Measurements from ENCODE around the gene HOXB6.

Gene HOXB6

DNA sequence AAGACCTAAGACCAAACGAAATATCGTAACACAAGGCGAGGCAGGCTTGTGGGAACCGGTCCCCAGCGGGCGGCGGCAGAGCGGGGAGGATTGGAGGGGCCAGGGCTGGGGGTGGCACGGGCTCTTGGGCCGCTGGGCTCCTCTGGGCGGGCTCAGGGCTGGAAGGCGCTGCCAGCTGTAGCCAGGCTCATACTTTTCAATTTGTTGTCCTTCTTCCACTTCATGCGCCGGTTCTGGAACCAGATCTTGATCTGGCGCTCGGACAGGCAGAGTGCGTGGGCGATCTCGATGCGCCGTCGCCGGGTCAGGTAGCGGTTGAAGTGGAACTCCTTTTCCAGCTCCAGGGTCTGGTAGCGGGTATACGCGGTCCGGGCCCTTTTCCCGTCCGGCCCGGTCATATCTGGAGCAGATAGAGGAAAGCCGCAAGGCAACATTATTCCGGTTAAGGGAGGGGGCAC lies 12.7 kb downstream of the HOXB6 start:
- Histone ChIP-seq H3K27ac (ENCODE audit: extremely low read depth, low read depth, low read length) (no peak overlapping the region), H3K4me1 (ENCODE audit: control insufficient read depth, insufficient read depth, low read length) (peaks cover 38% of the 10 kb centered on the region), H3K4me3 (ENCODE audit: low read depth, low read length) (no peak overlapping the region), H3K36me3 (ENCODE audit: control insufficient read depth in 2 of 2, insufficient read depth in 1 of 2, low read length in 2 of 2) (peaks cover 5 to 43% of the 10 kb centered on the region in 2 experiments; a peak in 2 of 3 replicates), H3K9me3 (ENCODE audit: control insufficient read depth, insufficient read depth, low read depth, low read length) (no peaks in the 10 kb centered on the region)
- POLR2A ChIA-PET, result interaction anchor here (1.0 to 1.6 kb wide), 2 partner anchors 12 to 45 kb away, joined by 4 to 5 read pairs; partner anchors contain the start of gene HOXB6
- CTCF ChIA-PET, result interaction anchor here (0.5 to 6.0 kb wide), 12 partner anchors 86 to 377 kb away, joined by 3 to 52 read pairs (median 10); no protein-coding TSS in a partner anchor
- TF ChIP-seq, protein P1, sequence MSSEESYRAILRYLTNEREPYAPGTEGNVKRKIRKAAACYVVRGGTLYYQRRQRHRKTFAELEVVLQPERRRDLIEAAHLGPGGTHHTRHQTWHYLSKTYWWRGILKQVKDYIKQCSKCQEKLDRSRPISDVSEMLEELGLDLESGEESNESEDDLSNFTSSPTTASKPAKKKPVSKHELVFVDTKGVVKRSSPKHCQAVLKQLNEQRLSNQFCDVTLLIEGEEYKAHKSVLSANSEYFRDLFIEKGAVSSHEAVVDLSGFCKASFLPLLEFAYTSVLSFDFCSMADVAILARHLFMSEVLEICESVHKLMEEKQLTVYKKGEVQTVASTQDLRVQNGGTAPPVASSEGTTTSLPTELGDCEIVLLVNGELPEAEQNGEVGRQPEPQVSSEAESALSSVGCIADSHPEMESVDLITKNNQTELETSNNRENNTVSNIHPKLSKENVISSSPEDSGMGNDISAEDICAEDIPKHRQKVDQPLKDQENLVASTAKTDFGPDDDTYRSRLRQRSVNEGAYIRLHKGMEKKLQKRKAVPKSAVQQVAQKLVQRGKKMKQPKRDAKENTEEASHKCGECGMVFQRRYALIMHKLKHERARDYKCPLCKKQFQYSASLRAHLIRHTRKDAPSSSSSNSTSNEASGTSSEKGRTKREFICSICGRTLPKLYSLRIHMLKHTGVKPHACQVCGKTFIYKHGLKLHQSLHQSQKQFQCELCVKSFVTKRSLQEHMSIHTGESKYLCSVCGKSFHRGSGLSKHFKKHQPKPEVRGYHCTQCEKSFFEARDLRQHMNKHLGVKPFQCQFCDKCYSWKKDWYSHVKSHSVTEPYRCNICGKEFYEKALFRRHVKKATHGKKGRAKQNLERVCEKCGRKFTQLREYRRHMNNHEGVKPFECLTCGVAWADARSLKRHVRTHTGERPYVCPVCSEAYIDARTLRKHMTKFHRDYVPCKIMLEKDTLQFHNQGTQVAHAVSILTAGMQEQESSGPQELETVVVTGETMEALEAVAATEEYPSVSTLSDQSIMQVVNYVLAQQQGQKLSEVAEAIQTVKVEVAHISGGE (tag by site-specific recombination; conservative IDR thresholded peaks at IDR 0.05; ENCODE audit: low read depth), result peak; percentile 39; the same call in 1 of the 2 replicates
- peak; percentile 82 for TF ChIP-seq ZNF10 (tag by site-specific recombination; IDR thresholded peaks at IDR 0.05)
- TF ChIP-seq ZBTB21 (tag by site-specific recombination; IDR thresholded peaks at IDR 0.05), result no peak
- no peak for TF ChIP-seq ZNF514 (tag by site-specific recombination; IDR thresholded peaks at IDR 0.05)
- TF ChIP-seq SP2 (tag by site-specific recombination; IDR thresholded peaks at IDR 0.05), result no peak; the same call in 1 of the 2 replicates
- no peak for TF ChIP-seq ZBTB6 (tag by site-specific recombination; IDR thresholded peaks at IDR 0.05)
- 0 out of 2 replicates have a peak, but pooled peaks have one; percentile 30 for TF ChIP-seq ZFHX2 (tag by site-specific recombination; conservative IDR thresholded peaks at IDR 0.05)
- no peak for TF ChIP-seq ZNF140 (tag by site-specific recombination; IDR thresholded peaks at IDR 0.05)
- no peak for TF ChIP-seq ZNF433 (tag by site-specific recombination; IDR thresholded peaks at IDR 0.05; ENCODE audit: low read depth)
- TF ChIP-seq GLIS2 (tag by site-specific recombination; IDR thresholded peaks at IDR 0.05), result no peak
- TF ChIP-seq ZBTB1 (tag by site-specific recombination; IDR thresholded peaks at IDR 0.05), result no peak
- no peak for TF ChIP-seq HOXA7 (CRISPR knock-in tag; IDR thresholded peaks at IDR 0.05; ENCODE audit: borderline replicate concordance)
- TF ChIP-seq ZBTB8A (tag by site-specific recombination; IDR thresholded peaks at IDR 0.05), result peak; percentile 60
- no peak for TF ChIP-seq OVOL3 (tag by site-specific recombination; IDR thresholded peaks at IDR 0.05)
- TF ChIP-seq ZNF24 (tag by site-specific recombination; IDR thresholded peaks at IDR 0.05), result no peak
- TF ChIP-seq ZNF600 (tag by site-specific recombination; IDR thresholded peaks at IDR 0.05), result peak; percentile 78
- TF ChIP-seq ZNF549 (tag by site-specific recombination; IDR thresholded peaks at IDR 0.05), result no peak
- no peak for TF ChIP-seq ZNF664 (tag by site-specific recombination; IDR thresholded peaks at IDR 0.05)
- TF ChIP-seq ZNF610 (tag by site-specific recombination; IDR thresholded peaks at IDR 0.05; ENCODE audit: borderline replicate concordance), result no peak

GRCh38 chr17:48591255-48592056 lies 13.3 kb downstream of the HOXB6 start:
- peaks cover 5 to 37% of the 10 kb centered on the region in 2 experiments; a peak in 2 of 3 replicates for H3K36me3 ChIP-seq (ENCODE audit: control insufficient read depth in 2 of 2, insufficient read depth in 1 of 2, low read length in 2 of 2)
- no peaks in the 10 kb centered on the region for H3K9me3 ChIP-seq (ENCODE audit: control insufficient read depth, insufficient read depth, low read depth, low read length)
- POLR2A ChIA-PET, result interaction anchor here (1.0 kb wide), 1 partner anchor 13 kb away, joined by 5 read pairs; the partner anchor contains the start of gene HOXB6
- H3K4me1 ChIP-seq (ENCODE audit: control insufficient read depth, insufficient read depth, low read length), result peaks cover 44% of the 10 kb centered on the region
- peak overlapping the region; percentile 92 for H3K27ac ChIP-seq (ENCODE audit: extremely low read depth, low read depth, low read length)
- no peak overlapping the region for H3K4me3 ChIP-seq (ENCODE audit: low read depth, low read length)
- CTCF ChIA-PET, result interaction anchor here (0.5 to 6.0 kb wide), 8 partner anchors 30 to 376 kb away, joined by 3 to 52 read pairs (median 11); no protein-coding TSS in a partner anchor
- TF ChIP-seq SCRT1 (tag by site-specific recombination; IDR thresholded peaks at IDR 0.05; ENCODE audit: borderline replicate concordance), result no peak
- TF ChIP-seq ZNF610 (tag by site-specific recombination; IDR thresholded peaks at IDR 0.05; ENCODE audit: borderline replicate concordance), result no peak
- no peak for TF ChIP-seq ZXDB (tag by site-specific recombination; IDR thresholded peaks at IDR 0.05)
- no peak for TF ChIP-seq ZNF223 (tag by site-specific recombination; IDR thresholded peaks at IDR 0.05)
- TF ChIP-seq ZNF558 (tag by site-specific recombination; IDR thresholded peaks at IDR 0.05), result no peak
- TF ChIP-seq ZNF658 (tag by site-specific recombination; IDR thresholded peaks at IDR 0.05), result no peak
- no peak for TF ChIP-seq ZNF626 (tag by site-specific recombination; IDR thresholded peaks at IDR 0.05)
- no peak for TF ChIP-seq FEZF1 (tag by site-specific recombination; IDR thresholded peaks at IDR 0.05)
- no peak for TF ChIP-seq ZNF211 (tag by site-specific recombination; IDR thresholded peaks at IDR 0.05; ENCODE audit: low read depth)
- TF ChIP-seq ZNF391 (tag by site-specific recombination; IDR thresholded peaks at IDR 0.05; ENCODE audit: borderline replicate concordance, low read depth), result no peak
- TF ChIP-seq ZFP41 (tag by site-specific recombination; IDR thresholded peaks at IDR 0.05; ENCODE audit: borderline replicate concordance), result no peak
- no peak for TF ChIP-seq ZNF571 (tag by site-specific recombination; IDR thresholded peaks at IDR 0.05)
- no peak for TF ChIP-seq ZNF426 (tag by site-specific recombination; IDR thresholded peaks at IDR 0.05)
- TF ChIP-seq KLF9 (tag by site-specific recombination; IDR thresholded peaks at IDR 0.05; ENCODE audit: low read depth), result no peak
- TF ChIP-seq YY2 (tag by site-specific recombination; IDR thresholded peaks at IDR 0.05), result no peak
